Adrenal gland (tissue), 12 donors: ENCODE results near the gene SLC30A3. TPM values are rescaled to one million over a fixed set of nuclear protein-coding genes. Genes with fewer than 3 reads are reported as not detected.
A peak's percentile ranks its signal among the peaks of the same experiment; 100 is the strongest.

Experiments
- DNase-seq, 7 donors: peaks; one replicate each; pipeline ENCODE4 v3.0.0-alpha.2; 2019 to 2020
- H3K27ac ChIP-seq, 5 donors: fragments of 200-600 bp; sonication (generic) in 4 of 5; 1 replicate in 3 of 5; 2 replicates in 2 of 5; pipeline versions ENCODE4 v1.5.1 to v1.8.0; 2016 to 2020; ENCODE audit warnings: mild to moderate bottlenecking in 1 of 5
- H3K27me3 ChIP-seq: fragments of 200-600 bp; 2 replicates; pipeline ENCODE4 v1.8.0; 2021
- H3K36me3 ChIP-seq, 2 donors: fragments of 200-600 bp; replicated peaks in 1 of 2; 1 replicate in 1 of 2; 2 replicates in 1 of 2; pipeline versions ENCODE4 v1.5.1 to v1.8.0; 2018 to 2022
- H3K4me1 ChIP-seq, 2 donors: fragments of 200-600 bp; replicated peaks in 1 of 2; 1 replicate in 1 of 2; 2 replicates in 1 of 2; pipeline versions ENCODE4 v1.5.1 to v1.8.0; 2018 to 2021
- H3K4me3 ChIP-seq, 4 donors: fragments of 200-600 bp; sonication (generic) in 3 of 4; one replicate each; pipeline ENCODE4 v1.5.1; 2016 to 2018
- H3K9me3 ChIP-seq, 3 donors: fragments of 200-600 bp; sonication (generic) in 1 of 3; replicated peaks in 1 of 3; 1 replicate in 2 of 3; 2 replicates in 1 of 3; pipeline versions ENCODE4 v1.5.1 to v1.8.0; 2016 to 2021
- CTCF ChIP-seq, 6 experiments: fragments of 450-650 bp in 4 of 6; fragments of 200-600 bp in 2 of 6; sonication (generic) in 1 of 6; IDR thresholded peaks; 1 replicate in 5 of 6; 2 replicates in 1 of 6; pipeline versions ENCODE4 v1.5.1 to v1.8.0; 2016 to 2021; ENCODE audit warnings: antibody characterized with exemption in 6 of 6, mild to moderate bottlenecking in 2 of 6, moderate library complexity in 1 of 6
- POLR2A ChIP-seq, 2 donors: fragments of 450-650 bp; IDR thresholded peaks; one replicate each; pipeline ENCODE4 v1.6.1; 2017; ENCODE audit warnings: antibody characterized with exemption in 2 of 2, mild to moderate bottlenecking in 2 of 2, moderate library complexity in 1 of 2
- WGBS, 4 donors: extraction: QIAGEN DNeasy Blood & Tissue Kit in 2 of 4; methylation state at CpG; one replicate each; pipeline versions ENCODE4 v1.1.5 to v1.1.7; 2013 to 2017; 5-methylcytosine and 5-hydroxymethylcytosine counted together
- intact Hi-C, 2 donors: fragments of 100-400 bp; cut with DNase I; formaldehyde crosslinking; loops; one replicate each; pipeline versions ENCODE4 v1.14.1 to v1.15.0; 2022 to 2023
- polyA plus RNA-seq, 3 donors: library from polyadenylated mRNA; stranded (reverse); fragments of 200-250 nt in 2 of 3; fragments of 350-450 nt in 1 of 3; fragmentation: Illumina TruSeq in 1 of 3; extraction: RNeasy Lipid Tissue Mini Kit (QIAGEN cat#74804) in 1 of 3; gene quantifications; one replicate each; pipeline ENCODE4 v1.2.3, GENCODE V29; 2013 to 2014
- total RNA-seq, 9 donors: library from RNA; depleted of rRNA in 4 of 9; stranded (reverse); fragments of >200 nt in 4 of 9; fragments of 120-200 nt in 1 of 9; fragmentation: NEBNext Ultra II Directional in 1 of 9; extraction: Animal tissue kit (Norgen Biotek cat#: 25700) in 1 of 9; gene quantifications; one replicate each; pipeline versions ENCODE4 v1.1.0 to v1.2.4, GENCODE V29; 2013 to 2023
- donor health status: healthy with polysubstance abuse.
- donor health status: Bipolar disorder and iron deficiency.
- donor health status: DM: yes; HTN: yes; CAD: no.
- donor health status: DM: no; HTN: no; CAD: no.
- donor health status: DM: no; HTN: no; CAD: no.
- donor health status: DM: yes; HTN: yes; CAD: no.

Gene SLC30A3
- total and polyA plus RNA-seq, 12 donors, result 0.27 to 5.6 (median 1.9) TPM; not detected in 1

DNA sequence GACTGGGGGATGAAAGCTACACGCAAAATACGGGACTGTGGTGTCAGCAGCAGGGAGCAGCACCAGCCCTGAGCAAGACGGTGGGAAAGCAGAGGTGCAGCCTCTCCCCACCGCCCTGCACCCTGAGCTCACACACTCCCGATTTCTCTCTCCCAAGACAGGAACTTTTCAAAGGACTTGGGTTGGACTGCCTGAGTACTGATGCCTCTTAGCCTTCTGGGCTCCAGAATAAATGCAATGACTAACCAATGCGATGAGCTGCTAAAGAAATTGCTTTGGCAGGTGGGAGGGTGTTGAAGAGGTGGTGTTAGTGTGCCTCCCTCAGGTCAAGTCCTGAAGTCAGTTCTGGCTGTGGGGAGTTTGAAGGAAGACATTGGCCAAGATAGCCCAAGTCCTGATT is 29.0 kb upstream of the SLC30A3 start:
- 66 to 79% (median 70%) methylated on average over 6 of the region's 6 CpGs for WGBS, 4 donors
- TF ChIP-seq CTCF (IDR thresholded peaks at IDR 0.05) (no peak), POLR2A (IDR thresholded peaks at IDR 0.05) (no peak)
- intact Hi-C loops, result no loop called here
- peaks cover 19 to 20% of the 10 kb centered on the region in 2 donors for H3K4me1 ChIP-seq
- H3K36me3 ChIP-seq, result no peaks in the 10 kb centered on the region
- no peaks in the 10 kb centered on the region for H3K9me3 ChIP-seq
- H3K27me3 ChIP-seq, result no peaks in the 10 kb centered on the region
- H3K27ac ChIP-seq, result no peak overlapping the region
- DNase-seq, result no peak
- H3K4me3 ChIP-seq, result no peak overlapping the region

DNA sequence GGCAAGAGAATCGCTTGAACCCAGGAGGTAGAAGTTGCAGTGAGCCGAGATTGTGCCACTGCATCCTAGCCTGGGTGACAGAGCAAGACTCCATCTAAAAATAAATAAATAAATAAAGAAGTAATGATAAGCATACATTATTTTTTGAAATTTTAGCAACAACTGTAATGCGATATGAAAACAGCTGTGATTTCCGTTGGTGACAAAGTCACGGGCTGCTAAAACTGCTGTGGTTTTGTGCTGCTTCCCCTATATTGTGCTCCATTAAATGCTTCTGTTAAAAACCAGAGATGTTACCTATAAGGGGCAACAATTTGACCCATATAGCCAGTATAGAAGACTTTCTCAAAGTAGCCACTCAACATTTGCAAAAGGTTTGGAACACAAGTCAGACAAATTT is 27.7 kb upstream of the SLC30A3 start:
- intact Hi-C loops, result no loop called here
- TF ChIP-seq POLR2A (IDR thresholded peaks at IDR 0.05) (no peak), CTCF (IDR thresholded peaks at IDR 0.05) (no peak)
- Histone ChIP-seq H3K27me3 (no peaks in the 10 kb centered on the region), H3K9me3 (no peaks in the 10 kb centered on the region), H3K36me3 (no peaks in the 10 kb centered on the region), H3K4me3 (no peak overlapping the region), H3K4me1 (peaks cover 19 to 20% of the 10 kb centered on the region in 2 donors), H3K27ac (no peak overlapping the region)
- 78 to 88% (median 83%) methylated on average over 5 of the region's 5 CpGs for WGBS, 4 donors
- no peak for DNase-seq

GRCh38 chr2:27288610-27289009 is 25.8 kb upstream of the SLC30A3 start:
- H3K27ac ChIP-seq, result peak overlapping the region in 1 of 5 donors; percentile 14
- TF ChIP-seq CTCF (IDR thresholded peaks at IDR 0.05), result no peak
- TF ChIP-seq POLR2A (IDR thresholded peaks at IDR 0.05), result no peak
- no peaks in the 10 kb centered on the region for H3K27me3 ChIP-seq
- 38 to 54% (median 46%) methylated on average over 3 of the region's 3 CpGs for WGBS, 4 donors
- intact Hi-C loops, result no loop called here
- H3K4me1 ChIP-seq, result peaks cover 12 to 14% of the 10 kb centered on the region in 2 donors
- DNase-seq, result no peak
- no peaks in the 10 kb centered on the region for H3K36me3 ChIP-seq
- H3K9me3 ChIP-seq, result no peaks in the 10 kb centered on the region
- no peak overlapping the region for H3K4me3 ChIP-seq

GRCh38 chr2:27285481-27285880 is 22.6 kb upstream of the SLC30A3 start:
- no peak for DNase-seq
- no peaks in the 10 kb centered on the region for H3K36me3 ChIP-seq
- H3K27ac ChIP-seq, result no peak overlapping the region
- no peak overlapping the region for H3K4me3 ChIP-seq
- intact Hi-C loops, result no loop called here
- WGBS, 4 donors, result 73 to 87% (median 80%) methylated on average over 6 of the region's 6 CpGs
- no peaks in the 10 kb centered on the region for H3K27me3 ChIP-seq
- no peaks in the 10 kb centered on the region for H3K9me3 ChIP-seq
- TF ChIP-seq POLR2A (IDR thresholded peaks at IDR 0.05) (no peak), CTCF (IDR thresholded peaks at IDR 0.05) (no peak)
- H3K4me1 ChIP-seq, result peaks cover 18 to 28% of the 10 kb centered on the region in 2 donors
